HCT116 (cell line): ENCODE measurements around the gene HIF1A. TPM values are rescaled to one million over a fixed set of nuclear protein-coding genes. Genes with fewer than 3 reads are reported as not detected.

ENCODE experiments used
- ATAC-seq: fragments of 200-7000 bp; cut with Tn5 transposase; 2 replicates; pipeline ENCODE4 v1.9.1; 2020; ENCODE audit warnings: mild to moderate bottlenecking, moderate library complexity
- BruUV-seq: library from RNA; stranded (reverse); fragments of 400-500 nt; replicated peaks from 2 replicates; lab custom pipeline; 2021; lab: Mats Ljungman, UMichigan
- CTCF ChIA-PET: fragments of 300-600 bp; sonication (Branson Sonifier 250); formaldehyde crosslinking; loops from one replicate; lab custom pipeline; 2021; ENCODE audit warnings: antibody characterized with exemption; lab: Charles Lee
- POLR2A ChIA-PET: fragments of 300-600, 350-600 bp; sonication (Branson Sonifier 250); formaldehyde crosslinking; loops from one replicate; lab custom pipeline; 2021; ENCODE audit warnings: antibody characterized with exemption; lab: Charles Lee
- RAD21 ChIA-PET, 2 experiments: fragments of 300-600 bp; sonication (Branson Sonifier 250); formaldehyde crosslinking; loops; one replicate each; lab custom pipeline; 2023; ENCODE audit warnings: low total read pairs in 2 of 2; ENCODE audit not compliant: uncharacterized antibody in 2 of 2, unreplicated experiment in 2 of 2, low non-redundant PET in 1 of 2; lab: Charles Lee
- DNase-seq: peaks from one replicate; pipeline ENCODE4 v3.0.0-alpha.2; 2010; ENCODE audit warnings: low read depth, low spot score
- H2AFZ ChIP-seq: fragments of 200-600 bp; shearing (Covaris generic), sonication (generic); 2 replicates; pipeline ENCODE4 v1.6.1; 2017; ENCODE audit warnings: low read depth, mixed run types, mixed read lengths, antibody characterized with exemption, low read length; ENCODE audit not compliant: poor library complexity, severe bottlenecking
- H3K27ac ChIP-seq: 2 replicates; pipeline ENCODE4 v1.5.1; 2012; ENCODE audit warnings: low read depth, low read length
- H3K27me3 ChIP-seq: fragments of 200-600 bp; sonication (generic); 2 replicates; pipeline ENCODE4 v1.6.1; 2016; ENCODE audit warnings: mixed run types, low read length, mixed read lengths; ENCODE audit not compliant: insufficient read depth
- H3K36me3 ChIP-seq, 2 experiments: fragments of 200-500 bp in 1 of 2; fragments of 200-600 bp in 1 of 2; sonication (Bioruptor generic) in 1 of 2; sonication (generic) in 1 of 2; 2 replicates each; pipeline versions ENCODE4 v1.5.1 to v1.6.1; 2014 to 2016; ENCODE audit warnings: low read length in 2 of 2, inconsistent platforms in 1 of 2, mixed read lengths in 1 of 2, mixed run types in 1 of 2; ENCODE audit not compliant: insufficient read depth in 2 of 2, control insufficient read depth in 1 of 2
- H3K4me1 ChIP-seq, 2 experiments: fragments of 200-600 bp in 1 of 2; sonication (generic) in 1 of 2; 2 replicates each; pipeline versions ENCODE4 v1.5.1 to v1.6.1; 2012 to 2017; ENCODE audit warnings: low read length in 2 of 2, inconsistent platforms in 1 of 2, mild to moderate bottlenecking in 1 of 2, mixed read lengths in 1 of 2, mixed run types in 1 of 2, moderate library complexity in 1 of 2; ENCODE audit not compliant: insufficient read depth in 2 of 2, control insufficient read depth in 1 of 2
- H3K4me2 ChIP-seq: fragments of 200-600 bp; sonication (generic); 2 replicates; pipeline ENCODE4 v1.6.1; 2017; ENCODE audit warnings: mixed run types, low read length, mixed read lengths
- H3K4me3 ChIP-seq, 2 experiments: fragments of 200-600 bp in 1 of 2; sonication (generic) in 1 of 2; replicated peaks in 1 of 2; 2 replicates each; pipeline ENCODE4 v1.5.1; 2011 to 2016; ENCODE audit warnings: low read length in 2 of 2, control low read depth in 1 of 2, low read depth in 1 of 2, mild to moderate bottlenecking in 1 of 2, mixed read lengths in 1 of 2, mixed run types in 1 of 2
- H3K79me2 ChIP-seq: fragments of 200-600 bp; sonication (generic); 2 replicates; pipeline ENCODE4 v1.6.1; 2017; ENCODE audit warnings: mild to moderate bottlenecking, mixed run types, low read length, moderate library complexity, mixed read lengths; ENCODE audit not compliant: insufficient read depth
- H3K9ac ChIP-seq: fragments of 200-600 bp; sonication (generic); 2 replicates; pipeline ENCODE4 v1.6.1; 2016; ENCODE audit warnings: low read length, mixed read lengths
- H3K9me2 ChIP-seq: fragments of 200-600 bp; sonication (generic), shearing (Covaris generic); 2 replicates; pipeline ENCODE4 v1.6.1; 2017; ENCODE audit warnings: mixed run types, mild to moderate bottlenecking, moderate library complexity; ENCODE audit not compliant: insufficient read depth
- H3K9me3 ChIP-seq, 2 experiments: fragments of 200-500 bp in 1 of 2; fragments of 200-600 bp in 1 of 2; sonication (Bioruptor generic) in 1 of 2; sonication (generic) in 1 of 2; 2 replicates each; pipeline ENCODE4 v1.6.1; 2014 to 2017; ENCODE audit warnings: low read length in 2 of 2, mixed read lengths in 2 of 2, inconsistent platforms in 1 of 2, low read depth in 1 of 2, mild to moderate bottlenecking in 1 of 2, mixed run types in 1 of 2, moderate library complexity in 1 of 2; ENCODE audit not compliant: control insufficient read depth in 1 of 2, insufficient read depth in 1 of 2
- H4K20me1 ChIP-seq: fragments of 200-600 bp; sonication (generic), shearing (Covaris generic); 2 replicates; pipeline ENCODE4 v1.6.1; 2017; ENCODE audit warnings: mixed run types, mild to moderate bottlenecking, moderate library complexity; ENCODE audit not compliant: insufficient read depth
- CBX3 ChIP-seq: IDR thresholded peaks from 2 replicates; pipeline ENCODE4 v1.6.1; 2012; ENCODE audit warnings: low read depth
- EGR1 ChIP-seq: IDR thresholded peaks from 2 replicates; pipeline ENCODE4 v1.6.1; 2012; ENCODE audit warnings: low read depth
- JUND ChIP-seq: IDR thresholded peaks from 2 replicates; pipeline ENCODE4 v1.6.1; 2012
- POLR2A ChIP-seq: IDR thresholded peaks from 2 replicates; pipeline ENCODE4 v1.7.0; 2011; ENCODE audit warnings: borderline replicate concordance; ENCODE audit not compliant: insufficient read depth, insufficient read length; ENCODE audit errors: extremely low read depth
- REST ChIP-seq: IDR thresholded peaks from 2 replicates; pipeline ENCODE4 v1.6.1; 2012; ENCODE audit warnings: low read depth
- SIN3A ChIP-seq: IDR thresholded peaks from 2 replicates; pipeline ENCODE4 v1.6.1; 2012; ENCODE audit warnings: low read depth
- ZNF274 ChIP-seq: fragments of 200-500 bp; sonication (Bioruptor generic); IDR thresholded peaks from 2 replicates; pipeline ENCODE4 v1.6.1; 2014; ENCODE audit warnings: mild to moderate bottlenecking, low read depth, low read length, inconsistent platforms
- intact Hi-C: fragments of 100-400 bp; cut with micrococcal nuclease; formaldehyde crosslinking; loops from 2 replicates; pipeline ENCODE4 v1.10.0; 2022
- total RNA-seq: library from RNA; stranded (reverse); gene quantifications from one replicate; pipeline ENCODE4 v1.2.1, GENCODE V29; 2021; ENCODE audit not compliant: unreplicated experiment

The HIF1A gene
- total RNA-seq, 1 experiment from 2014 or later = 113 TPM

- Histone ChIP-seq H3K9me2 (no peaks in the 10 kb centered on the region), H3K27ac (peak overlapping the region; percentile 59; the same call in 1 of the 2 replicates), H3K36me3 (peaks cover 13 to 15% of the 10 kb centered on the region in 2 experiments), H3K9me3 (no peaks in the 10 kb centered on the region), H3K9ac (peak overlapping the region; percentile 56), H4K20me1 (no peaks in the 10 kb centered on the region), H3K4me1 (peaks cover 8 to 38% of the 10 kb centered on the region in 2 experiments; a peak in 3 of 4 replicates), H2AFZ (no peak overlapping the region), H3K4me2 (peak overlapping the region; percentile 84), H3K79me2 (peaks cover 29% of the 10 kb centered on the region; the same call in 1 of the 2 replicates), H3K27me3 (no peaks in the 10 kb centered on the region), H3K4me3 (peak overlapping the region; percentile 62)
- TF ChIP-seq EGR1 (0 out of 2 replicates have a peak, but pooled peaks have one; percentile 35), JUND (no peak), POLR2A (no peak), ZNF274 (no peak), CBX3 (no peak), REST (no peak), SIN3A (no peak)
- RAD21 ChIA-PET = no interaction called here
- intact Hi-C loops = loop anchor here (5.0 kb wide), 1 partner anchor 86 kb away; no protein-coding TSS in a partner anchor
- DNase-seq (no peak), ATAC-seq (no peak)
- CTCF ChIA-PET = no interaction called here
- BruUV-seq = TSS peak; percentile 25
- POLR2A ChIA-PET = interaction anchor here (1.4 kb wide), 1 partner anchor 11 kb away, joined by 7 read pairs; the partner anchor contains the start of gene SNAPC1
These were observed 56.2 kb downstream of the HIF1A start for GRCh38 chr14:61751475-61751989.
